Natural killer cell treated with Interleukin-12 subunit alpha and Interleukin-12 subunit beta and Interleukin-15 and Interleukin-18, amount 100 ng/mL, for 72 hours (primary cell): Measurements from ENCODE around the gene MPRIP. TPM values are rescaled to one million over a fixed set of nuclear protein-coding genes. Genes with fewer than 3 reads are reported as not detected.
"Not testable (repeated sequence)": the region's sequence is repeated elsewhere in the genome, so short reads cannot be mapped to it uniquely, and the experiment has no call there.

ENCODE experiments used
- ATAC-seq, 2 donors: fragments of 150-1000 bp; cut with Tn5 transposase in 1 of 2; sonication (Bioruptor Pico), chemical (Tn5 transposase) in 1 of 2; 2 replicates each; pipeline ENCODE4 v1.10.0; 2021
- DNase-seq: peaks from one replicate; pipeline ENCODE4 v3.0.0; 2022; ENCODE audit warnings: low spot score
- H3K27ac Mint-ChIP-seq, 2 donors: 1 replicate in 1 of 2; 2 replicates in 1 of 2; pipeline ENCODE4 v1.8.0; 2022; ENCODE audit warnings: mixed read lengths in 2 of 2, mild to moderate bottlenecking in 1 of 2, moderate library complexity in 1 of 2
- H3K27me3 Mint-ChIP-seq, 2 donors: 1 replicate in 1 of 2; 2 replicates in 1 of 2; pipeline ENCODE4 v1.8.0; 2022; ENCODE audit warnings: mixed read lengths in 2 of 2
- H3K36me3 Mint-ChIP-seq: one replicate; pipeline ENCODE4 v1.8.0; 2022; ENCODE audit warnings: mixed read lengths
- H3K4me1 Mint-ChIP-seq, 2 donors: 1 replicate in 1 of 2; 2 replicates in 1 of 2; pipeline ENCODE4 v1.8.0; 2022; ENCODE audit warnings: low read depth in 2 of 2, mixed read lengths in 2 of 2, mild to moderate bottlenecking in 1 of 2
- H3K4me3 Mint-ChIP-seq: one replicate; pipeline ENCODE4 v1.8.0; 2022; ENCODE audit warnings: mixed read lengths
- H3K9me3 Mint-ChIP-seq: 2 replicates; pipeline ENCODE4 v1.8.0; 2022; ENCODE audit warnings: mixed read lengths
- total RNA-seq, 2 donors: library from RNA; stranded (reverse); gene quantifications; one replicate each; pipeline ENCODE4 v1.2.3, GENCODE V29; 2022

The MPRIP gene
- total RNA-seq, 2 donors from 2014 or later: 158 to 216 TPM

- not testable (repeated sequence) for ATAC-seq, H3K27me3 Mint-ChIP-seq, H3K9me3 Mint-ChIP-seq, H3K4me3 Mint-ChIP-seq, H3K36me3 Mint-ChIP-seq, H3K4me1 Mint-ChIP-seq, H3K27ac Mint-ChIP-seq
- DNase-seq: peak; percentile 38
Observed at GRCh38 chr17:17004997-17005614, 37.2 kb upstream of the MPRIP start.

DNA sequence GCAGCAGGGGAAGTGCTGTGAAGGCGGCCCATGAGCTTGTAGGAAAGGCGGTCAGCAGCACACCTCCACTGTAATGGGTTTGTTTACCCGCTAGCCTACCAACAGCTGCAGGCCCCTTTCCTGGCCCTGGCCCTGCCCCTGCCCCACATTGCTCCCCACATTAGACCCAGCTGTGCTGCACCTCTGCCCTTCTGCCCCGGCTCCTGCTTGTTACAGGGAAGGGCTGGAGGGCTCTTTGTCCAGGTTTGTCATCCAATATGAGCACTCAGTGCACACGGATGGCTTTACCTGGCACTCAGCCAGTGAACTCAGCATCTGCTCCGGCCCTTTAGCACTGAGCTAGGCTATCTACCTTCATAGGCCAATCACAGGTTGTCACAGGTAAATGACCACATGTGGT lies 34.4 kb upstream of the MPRIP start:
- not testable (repeated sequence) for H3K4me3 Mint-ChIP-seq, H3K36me3 Mint-ChIP-seq, H3K27me3 Mint-ChIP-seq, ATAC-seq, H3K9me3 Mint-ChIP-seq, H3K4me1 Mint-ChIP-seq, H3K27ac Mint-ChIP-seq, DNase-seq

- not testable (repeated sequence) for H3K36me3 Mint-ChIP-seq, H3K9me3 Mint-ChIP-seq, H3K4me3 Mint-ChIP-seq, DNase-seq, H3K4me1 Mint-ChIP-seq, H3K27me3 Mint-ChIP-seq, ATAC-seq, H3K27ac Mint-ChIP-seq
Observed at GRCh38 chr17:17008621-17009397, 33.4 kb upstream of the MPRIP start.

DNA sequence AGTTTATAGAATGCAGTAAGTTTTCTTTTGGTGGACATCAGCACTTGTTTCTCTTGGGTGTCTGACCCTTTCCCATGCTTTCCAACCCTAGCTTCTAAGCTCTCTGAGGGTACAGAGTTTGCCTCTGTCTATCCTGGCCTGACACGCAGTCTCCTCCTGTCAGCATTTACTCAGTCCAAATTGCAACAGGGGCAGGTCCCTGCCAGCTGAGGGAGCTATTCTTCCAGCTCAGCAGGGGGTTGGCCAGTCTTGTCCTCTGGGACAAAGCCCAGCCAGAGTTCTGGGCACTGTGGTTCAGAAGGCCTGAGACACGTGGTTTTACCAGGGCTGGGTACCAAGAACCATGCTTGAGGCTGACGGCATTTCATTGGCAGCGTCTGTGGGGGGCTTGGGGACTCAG lies 32.3 kb upstream of the MPRIP start:
- not testable (repeated sequence) for DNase-seq, H3K27me3 Mint-ChIP-seq, H3K4me3 Mint-ChIP-seq, H3K4me1 Mint-ChIP-seq, H3K9me3 Mint-ChIP-seq, H3K27ac Mint-ChIP-seq, ATAC-seq, H3K36me3 Mint-ChIP-seq

- H3K4me3 Mint-ChIP-seq, H3K4me1 Mint-ChIP-seq, H3K9me3 Mint-ChIP-seq, ATAC-seq, H3K27me3 Mint-ChIP-seq, H3K36me3 Mint-ChIP-seq, DNase-seq, H3K27ac Mint-ChIP-seq: not testable (repeated sequence)
Observed at GRCh38 chr17:17010545-17011034, 31.7 kb upstream of the MPRIP start.

DNA sequence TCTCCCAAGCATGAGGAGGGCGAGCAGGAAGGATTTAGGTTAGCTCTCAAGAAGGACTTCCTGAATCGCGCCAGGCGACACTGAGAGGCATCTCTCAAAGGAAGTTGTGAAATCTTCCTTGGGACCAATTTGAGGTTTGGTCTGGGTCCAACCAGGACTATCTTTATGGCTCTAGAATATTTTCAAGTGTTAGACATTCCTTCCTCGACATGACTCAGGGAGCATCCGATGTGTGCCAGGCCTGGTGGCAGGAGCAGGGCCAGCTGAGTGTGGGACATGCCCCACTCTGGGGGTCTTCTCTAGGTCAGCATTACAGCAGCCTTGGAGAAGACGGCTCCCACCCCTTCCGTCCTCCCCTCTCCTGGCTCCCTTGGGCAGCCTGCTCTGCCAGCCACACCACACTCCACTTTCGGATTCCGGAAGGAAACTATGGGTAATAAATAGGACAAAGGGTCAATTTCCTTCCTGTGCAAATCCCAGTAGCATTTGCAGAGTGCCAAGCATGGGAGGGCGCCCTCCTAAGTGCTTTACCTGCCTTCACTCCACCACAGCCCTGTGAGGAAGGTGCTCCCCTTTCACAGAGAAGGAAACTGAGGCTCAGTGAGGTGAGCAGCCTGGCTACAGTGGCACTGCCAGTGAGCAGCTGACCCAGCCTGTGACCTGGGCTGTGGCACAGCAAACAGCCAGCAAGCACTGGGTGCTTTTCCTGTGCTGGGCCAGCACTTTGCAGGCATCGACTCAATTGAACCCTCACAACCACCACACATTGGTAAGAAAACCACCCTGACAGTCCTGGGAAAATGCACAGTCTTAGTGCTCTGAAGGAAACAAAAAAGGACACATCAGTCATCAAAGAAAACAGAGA lies 31.0 kb upstream of the MPRIP start:
- not testable (repeated sequence) for H3K4me1 Mint-ChIP-seq, H3K9me3 Mint-ChIP-seq, H3K27ac Mint-ChIP-seq, H3K4me3 Mint-ChIP-seq, H3K27me3 Mint-ChIP-seq, H3K36me3 Mint-ChIP-seq
- DNase-seq (peak; percentile 22), ATAC-seq (peak; percentile 32 to 46)

DNA sequence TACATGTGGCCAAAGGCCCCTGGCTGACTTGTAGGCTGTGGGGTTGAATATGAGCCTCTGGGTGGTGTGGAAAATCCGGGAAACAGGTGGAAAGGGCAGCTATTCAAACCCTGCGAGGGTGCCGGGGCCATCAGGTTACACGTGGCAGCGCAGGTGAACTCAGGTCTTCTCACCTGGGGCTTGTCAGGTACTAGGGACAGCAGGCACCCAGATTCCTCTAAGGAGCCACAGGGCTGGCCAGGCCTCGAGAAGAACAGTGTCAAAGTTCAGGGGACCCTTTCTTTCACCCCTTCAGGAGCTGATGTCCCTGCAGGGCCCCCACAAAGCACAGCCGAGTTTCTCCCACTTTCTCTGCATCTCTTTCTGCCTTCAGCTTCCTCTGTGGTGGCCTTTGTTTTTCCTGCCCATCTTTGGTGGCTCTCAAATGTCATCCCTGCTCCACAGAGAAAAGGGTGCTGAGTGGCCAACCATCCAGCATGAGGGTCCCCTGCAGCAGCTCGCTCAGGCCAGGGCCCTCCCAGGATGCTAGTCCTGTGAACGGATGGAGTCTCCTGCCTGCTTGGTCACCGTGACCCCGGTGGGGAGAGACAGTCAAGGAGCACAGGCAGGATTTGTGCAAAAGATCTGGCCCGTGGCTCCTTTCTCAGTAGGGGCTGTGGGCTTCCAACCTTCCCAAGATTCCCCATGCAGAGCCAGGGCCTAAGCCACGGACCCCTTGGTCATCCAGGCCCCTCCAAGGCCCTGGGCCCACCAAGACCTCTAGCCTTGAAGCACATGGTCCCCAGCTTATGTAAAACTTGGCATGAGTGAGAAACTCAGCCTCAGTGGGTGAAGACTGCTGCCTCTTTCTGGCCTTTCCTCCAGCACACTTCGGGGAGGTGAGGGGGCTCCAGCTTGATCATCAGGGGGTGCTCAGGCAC lies 28.2 kb upstream of the MPRIP start:
- not testable (repeated sequence) for ATAC-seq, H3K27me3 Mint-ChIP-seq, H3K27ac Mint-ChIP-seq, H3K9me3 Mint-ChIP-seq, H3K4me3 Mint-ChIP-seq, H3K36me3 Mint-ChIP-seq
- DNase-seq: peak; percentile 22
- peaks cover 19 to 21% of the 10 kb centered on the region in 2 donors for H3K4me1 Mint-ChIP-seq

DNA sequence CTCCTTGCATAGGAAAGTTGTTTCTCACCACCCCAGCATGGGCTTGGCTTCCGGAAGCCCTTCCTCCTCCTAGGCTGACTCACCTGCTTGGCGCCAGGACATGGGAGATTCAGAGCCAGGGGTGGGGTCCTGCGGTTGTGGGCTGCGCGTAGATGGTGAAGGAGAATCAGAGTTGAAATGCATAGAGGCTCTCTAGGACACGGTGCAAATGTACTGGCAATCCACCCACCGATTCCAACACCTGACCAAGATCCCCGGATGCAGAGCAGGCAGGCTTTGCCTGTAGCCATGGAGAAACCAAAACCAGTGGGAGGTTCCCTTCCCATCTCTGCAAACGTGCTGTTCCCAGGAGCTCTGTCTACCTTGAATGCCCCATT lies 27.5 kb upstream of the MPRIP start:
- H3K27me3 Mint-ChIP-seq, H3K27ac Mint-ChIP-seq, ATAC-seq, H3K4me3 Mint-ChIP-seq, DNase-seq, H3K9me3 Mint-ChIP-seq, H3K36me3 Mint-ChIP-seq: not testable (repeated sequence)
- peaks cover 19 to 21% of the 10 kb centered on the region in 2 donors for H3K4me1 Mint-ChIP-seq

DNA sequence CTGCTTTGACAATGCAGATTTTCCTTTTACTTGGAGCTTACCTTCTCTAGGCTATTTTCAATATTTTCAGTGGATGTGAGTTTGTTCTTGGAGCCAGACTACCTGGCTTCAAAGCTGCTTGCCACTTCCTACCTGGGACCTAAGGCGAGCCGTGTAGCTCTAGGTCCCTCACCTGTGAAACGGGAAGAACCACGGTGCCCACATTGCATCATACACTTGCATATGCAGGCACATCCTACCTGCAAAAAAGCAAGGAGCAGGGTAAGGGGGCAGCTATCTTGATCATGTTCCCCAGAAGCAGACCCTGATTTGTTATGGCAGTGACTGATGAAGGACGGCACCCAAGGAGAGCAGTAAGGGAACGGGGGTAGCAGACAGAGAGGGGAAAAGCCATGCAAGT lies 27.0 kb upstream of the MPRIP start:
- Mint-ChIP-seq H3K27ac (no peak overlapping the region), H3K9me3 (no peaks in the 10 kb centered on the region), H3K4me1 (peaks cover 19 to 21% of the 10 kb centered on the region in 2 donors), H3K4me3 (no peak overlapping the region), H3K27me3 (no peaks in the 10 kb centered on the region), H3K36me3 (no peaks in the 10 kb centered on the region)
- no peak for ATAC-seq
- peak; percentile 22 for DNase-seq

DNA sequence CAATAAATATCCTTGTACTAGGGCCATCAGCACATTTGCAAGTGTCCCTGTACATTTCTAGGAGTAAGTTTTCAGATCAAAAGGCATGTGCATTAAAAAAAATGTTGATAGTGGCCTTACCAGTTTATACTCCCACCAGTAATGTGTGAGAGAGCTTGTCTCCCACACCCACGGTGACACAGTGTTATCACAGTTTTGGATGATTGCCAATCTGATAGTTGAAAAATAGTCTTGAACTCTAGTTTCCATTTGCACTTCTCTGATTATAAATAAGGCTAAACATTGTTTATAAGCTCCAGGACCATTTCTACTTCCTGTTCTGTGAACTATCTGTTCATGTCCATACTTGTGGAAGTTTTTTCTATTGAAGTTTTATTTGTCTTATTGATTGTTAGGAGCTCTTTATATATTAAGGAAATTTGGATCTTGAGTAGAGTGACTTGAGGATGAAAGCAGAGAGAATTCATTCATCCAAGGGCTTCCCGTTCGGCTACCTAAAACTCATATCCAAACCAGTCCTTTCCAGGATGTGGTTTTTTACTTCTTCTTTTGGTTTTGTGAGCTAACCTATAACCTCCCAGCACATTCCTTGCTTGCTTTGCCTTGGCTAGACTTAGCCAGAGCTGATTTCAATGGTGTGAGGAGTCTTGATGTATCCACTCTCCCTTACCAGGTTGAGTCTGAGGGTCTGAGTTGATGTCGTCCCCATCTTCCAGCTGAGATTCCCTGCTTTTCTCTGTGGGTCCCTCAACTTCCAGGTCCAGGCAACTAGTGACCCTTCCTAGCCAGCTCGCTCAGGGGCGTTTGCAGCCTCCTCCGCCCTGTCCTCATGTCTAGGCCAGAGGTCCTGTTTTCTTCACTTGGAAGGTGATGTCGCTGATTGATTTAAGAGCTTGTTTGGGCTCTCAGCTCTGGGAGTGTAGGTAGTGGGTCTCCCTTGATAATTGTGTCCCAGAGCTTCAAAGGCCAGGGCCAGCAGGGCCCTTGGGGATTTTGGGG lies 25.8 kb upstream of the MPRIP start:
- not testable (repeated sequence) for H3K4me3 Mint-ChIP-seq, H3K9me3 Mint-ChIP-seq, ATAC-seq, H3K27me3 Mint-ChIP-seq, H3K36me3 Mint-ChIP-seq
- Mint-ChIP-seq H3K4me1 (peaks cover 19 to 21% of the 10 kb centered on the region in 2 donors), H3K27ac (peak overlapping the region; percentile 28 to 39)
- DNase-seq: peak; percentile 26

- Mint-ChIP-seq H3K4me1 (peaks cover 19 to 21% of the 10 kb centered on the region in 2 donors), H3K27me3 (no peaks in the 10 kb centered on the region), H3K27ac (peak overlapping the region; percentile 28 to 39)
Observed at GRCh38 chr17:17017343-17018014, 24.8 kb upstream of the MPRIP start.

GRCh38 chr17:17018021-17018441 lies 24.2 kb upstream of the MPRIP start:
- Mint-ChIP-seq H3K4me1 (peaks cover 19 to 21% of the 10 kb centered on the region in 2 donors), H3K36me3 (no peaks in the 10 kb centered on the region), H3K9me3 (no peaks in the 10 kb centered on the region), H3K4me3 (no peak overlapping the region), H3K27me3 (no peaks in the 10 kb centered on the region), H3K27ac (peak overlapping the region; percentile 39 to 76)
- no peak for ATAC-seq
- peak; percentile 48 for DNase-seq

More at GRCh38 chr17:17017343-17018014, 24.8 kb upstream of the MPRIP start:
- no peak overlapping the region for H3K4me3 Mint-ChIP-seq
- H3K9me3 Mint-ChIP-seq: no peaks in the 10 kb centered on the region
- DNase-seq (peak; percentile 29), ATAC-seq (no peak)
- H3K36me3 Mint-ChIP-seq: no peaks in the 10 kb centered on the region
